Hypothalamus (tissue), 51 donors: ENCODE measurements around the gene CCS.
A peak's percentile ranks its signal among the peaks of the same experiment; 100 is the strongest.
"Not testable (repeated sequence)": the region's sequence is repeated elsewhere in the genome, so short reads cannot be mapped to it uniquely, and the experiment has no call there.

Source experiments
- DNase-seq, 51 donors: peaks; one replicate each; lab custom pipeline; 2025; lab: John Stamatoyannopoulos, UW

The CCS gene

DNA sequence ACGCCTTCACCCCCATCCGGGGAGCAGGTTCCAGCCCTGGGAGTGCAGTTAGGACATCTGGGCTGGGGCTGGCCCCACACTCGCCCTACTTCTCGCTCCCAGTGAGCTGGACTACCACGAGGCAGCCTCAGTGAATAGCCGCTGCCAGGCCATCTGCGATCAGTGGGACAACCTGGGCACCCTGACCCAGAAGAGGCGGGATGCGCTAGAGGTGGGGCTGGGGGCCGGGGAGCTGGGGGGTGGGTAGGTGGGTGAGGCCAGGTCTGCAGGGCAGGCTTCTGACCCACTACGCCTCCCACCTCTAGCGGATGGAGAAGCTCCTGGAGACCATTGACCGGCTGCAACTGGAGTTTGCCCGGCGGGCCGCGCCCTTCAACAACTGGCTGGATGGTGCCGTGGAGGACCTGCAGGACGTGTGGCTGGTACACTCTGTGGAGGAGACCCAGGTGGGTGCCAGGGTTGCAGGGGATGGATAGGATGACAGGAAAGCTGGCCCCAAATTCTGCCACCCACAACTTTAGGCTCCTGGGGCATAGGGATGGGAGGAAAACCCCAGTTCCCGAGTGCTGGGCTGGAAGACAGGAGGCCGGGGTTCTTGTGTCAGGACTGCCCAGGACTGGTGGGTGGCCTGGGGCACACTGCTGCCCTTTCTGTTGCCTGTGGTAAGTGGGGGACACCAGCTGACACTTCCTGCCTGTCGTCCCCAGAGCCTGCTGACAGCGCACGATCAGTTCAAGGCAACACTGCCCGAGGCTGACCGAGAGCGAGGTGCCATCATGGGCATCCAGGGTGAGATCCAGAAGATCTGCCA lies 32.9 kb upstream of the CCS start:
- DNase-seq: no peak

DNA sequence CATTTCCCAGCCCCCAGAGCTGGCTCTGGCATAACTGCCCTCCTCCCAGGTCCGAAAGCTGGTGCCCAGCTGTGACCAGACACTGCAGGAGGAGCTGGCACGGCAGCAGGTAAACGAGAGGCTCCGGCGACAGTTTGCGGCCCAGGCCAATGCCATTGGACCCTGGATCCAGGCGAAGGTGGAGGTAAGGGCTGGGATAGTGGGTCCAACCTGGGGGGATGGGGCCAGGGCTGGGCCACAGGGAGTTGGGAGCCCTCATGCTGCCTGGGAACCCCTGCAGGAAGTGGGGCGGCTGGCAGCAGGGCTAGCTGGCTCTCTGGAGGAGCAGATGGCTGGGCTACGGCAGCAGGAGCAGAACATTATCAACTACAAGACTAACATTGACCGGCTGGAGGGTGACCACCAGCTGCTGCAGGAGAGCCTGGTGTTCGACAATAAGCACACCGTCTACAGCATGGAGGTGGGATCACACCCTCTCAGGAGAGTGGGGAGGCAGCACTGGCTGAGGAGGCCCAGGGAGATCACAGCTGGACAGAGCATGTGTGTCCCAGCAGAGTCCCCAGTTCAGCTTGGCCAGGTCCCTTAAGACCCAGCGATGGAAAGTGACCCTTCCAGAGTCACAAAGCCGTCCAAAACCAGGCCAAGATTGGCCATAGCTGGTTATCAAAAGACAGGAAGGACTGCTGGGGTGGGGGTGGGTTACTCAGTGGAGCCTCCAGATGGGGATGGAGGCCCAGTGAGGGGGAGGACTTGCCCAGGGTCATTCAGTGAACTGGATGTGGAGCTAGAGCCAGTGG lies 31.6 kb upstream of the CCS start:
- DNase-seq: no peak

DNA sequence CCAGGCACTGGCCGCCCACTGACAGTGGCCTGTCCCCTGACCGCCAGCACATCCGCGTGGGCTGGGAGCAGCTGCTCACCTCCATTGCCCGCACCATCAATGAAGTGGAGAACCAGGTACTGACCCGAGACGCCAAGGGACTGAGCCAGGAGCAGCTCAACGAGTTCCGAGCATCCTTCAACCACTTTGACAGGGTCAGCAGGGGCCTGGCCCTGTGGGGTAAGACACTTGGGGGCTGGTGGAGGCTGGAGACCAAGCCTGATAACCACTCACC lies 31.1 kb upstream of the CCS start:
- no peak for DNase-seq

DNA sequence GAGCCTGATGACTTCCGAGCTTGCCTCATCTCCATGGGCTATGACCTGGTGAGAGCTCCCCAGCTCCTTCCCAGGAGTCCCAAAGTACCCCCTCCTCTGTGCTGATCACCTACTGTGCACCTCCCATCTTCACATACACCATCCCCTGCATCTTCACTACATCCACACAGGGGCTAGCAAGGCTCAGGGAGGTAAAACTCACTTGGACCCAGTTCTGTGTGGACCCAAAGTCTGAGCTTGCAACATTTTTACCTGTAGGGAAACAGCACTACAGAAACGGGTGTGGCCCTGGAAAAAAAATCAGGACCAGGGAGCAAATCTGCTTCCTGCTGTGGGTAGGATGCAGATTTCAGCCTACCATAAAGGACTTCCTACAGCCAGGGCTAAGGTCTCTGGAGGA lies 30.7 kb upstream of the CCS start:
- DNase-seq: no peak

DNA sequence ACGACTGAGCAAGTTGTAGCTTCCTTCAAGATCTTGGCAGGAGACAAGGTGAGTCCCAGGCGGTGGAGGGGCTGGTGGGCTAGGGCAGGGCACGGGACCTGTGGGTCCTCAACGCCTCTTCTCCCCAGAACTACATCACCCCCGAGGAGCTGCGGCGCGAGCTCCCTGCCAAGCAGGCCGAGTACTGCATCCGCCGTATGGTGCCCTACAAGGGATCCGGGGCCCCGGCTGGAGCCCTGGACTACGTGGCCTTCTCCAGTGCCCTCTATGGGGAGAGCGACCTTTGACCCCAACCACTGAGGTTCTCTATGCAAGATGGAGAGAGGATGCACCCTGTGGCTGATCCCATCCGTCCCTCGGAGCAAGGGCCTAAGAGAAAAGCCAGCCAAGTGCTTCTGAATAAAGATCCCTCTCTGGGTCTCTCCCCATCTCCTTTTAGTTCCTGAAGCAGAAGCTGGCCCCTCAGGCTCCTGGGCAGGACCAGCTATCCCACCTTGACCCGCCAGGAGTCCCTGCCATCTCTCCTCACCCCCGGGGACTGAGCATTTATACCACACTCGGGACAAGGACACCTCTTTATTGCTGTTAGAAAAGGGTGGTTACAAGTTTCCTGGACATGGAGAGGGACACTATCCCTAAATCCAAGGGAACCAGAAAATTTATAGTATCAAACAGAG lies 29.9 kb upstream of the CCS start:
- DNase-seq: no peak

DNA sequence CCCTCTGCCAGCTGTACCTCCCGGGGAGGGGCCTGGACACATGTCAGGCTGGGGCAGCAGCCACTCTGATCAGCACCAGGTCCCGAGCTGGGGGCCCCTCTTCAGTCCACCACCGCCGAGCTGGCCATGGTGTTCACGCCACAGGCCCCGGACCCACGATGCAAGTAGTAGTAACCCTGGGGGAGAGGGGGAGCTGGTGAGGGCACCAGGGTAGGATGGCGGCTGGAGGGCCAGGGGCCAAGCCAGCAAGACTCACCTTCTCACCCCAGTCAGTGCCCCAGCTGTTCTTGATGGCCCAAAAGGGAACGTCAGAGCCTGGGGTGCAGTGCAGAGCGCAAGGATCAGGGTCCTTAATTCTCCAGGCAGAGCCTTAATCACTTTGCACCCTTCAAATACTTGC lies 29.2 kb upstream of the CCS start:
- no peak for DNase-seq

DNA sequence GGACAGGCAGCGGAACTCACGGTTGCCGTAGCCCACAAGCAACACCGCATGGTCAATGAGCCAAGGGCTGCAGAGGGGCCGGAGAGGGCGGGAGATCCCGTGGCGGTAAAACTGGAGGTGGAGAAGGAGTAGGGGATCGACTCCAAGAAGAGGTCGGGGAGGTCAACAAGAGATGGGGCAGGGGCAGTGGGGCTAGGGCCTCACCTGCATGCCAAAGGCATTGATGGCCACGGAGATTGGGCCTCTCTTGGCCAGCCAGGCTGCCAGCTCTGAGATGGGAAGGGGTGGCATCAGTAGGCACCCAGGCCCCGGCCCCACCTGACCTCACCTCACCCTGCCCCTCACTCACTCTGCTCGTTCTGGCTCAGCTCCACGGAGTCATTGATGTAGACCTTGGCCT lies 28.4 kb upstream of the CCS start:
- DNase-seq: no peak

DNA sequence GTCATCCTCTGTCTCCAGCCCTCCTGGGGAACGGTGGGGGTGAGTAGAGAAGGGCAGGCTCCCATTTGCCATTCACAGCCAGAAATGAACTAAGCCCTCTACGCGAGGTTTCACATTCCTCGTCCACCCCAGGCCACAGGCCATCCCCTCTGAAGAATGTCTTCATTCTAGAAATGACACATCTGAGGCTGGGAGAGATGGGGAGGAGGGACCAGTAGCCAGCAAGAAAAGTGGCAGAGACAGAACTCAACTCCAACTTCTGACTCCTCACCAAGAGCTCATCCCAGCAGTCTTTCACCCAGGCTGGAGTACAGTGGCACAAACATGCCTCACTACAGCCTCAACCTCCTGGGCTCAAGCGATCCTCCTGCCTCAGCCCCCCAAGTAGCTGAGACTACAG lies 28.0 kb upstream of the CCS start:
- no peak for DNase-seq

DNA sequence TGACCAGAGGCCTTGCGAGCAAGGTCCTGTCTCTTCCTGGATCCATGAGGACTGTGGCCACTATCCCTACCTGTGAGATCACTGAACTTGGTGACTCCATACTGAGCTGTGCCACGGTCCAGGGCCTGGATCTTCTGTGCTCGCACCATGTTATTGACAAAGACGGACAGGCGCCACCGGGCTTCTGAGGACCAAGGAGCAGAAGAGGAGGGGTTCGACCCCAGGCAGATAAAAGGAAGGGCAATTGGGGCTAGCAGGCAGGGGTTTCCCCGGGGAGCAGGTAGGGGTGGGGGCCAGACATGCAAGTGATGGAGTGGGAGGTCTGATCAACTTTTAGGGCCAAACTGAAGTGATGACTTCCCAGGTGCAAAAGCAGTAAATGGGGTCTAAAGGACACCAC lies 26.8 kb upstream of the CCS start:
- no peak for DNase-seq

DNA sequence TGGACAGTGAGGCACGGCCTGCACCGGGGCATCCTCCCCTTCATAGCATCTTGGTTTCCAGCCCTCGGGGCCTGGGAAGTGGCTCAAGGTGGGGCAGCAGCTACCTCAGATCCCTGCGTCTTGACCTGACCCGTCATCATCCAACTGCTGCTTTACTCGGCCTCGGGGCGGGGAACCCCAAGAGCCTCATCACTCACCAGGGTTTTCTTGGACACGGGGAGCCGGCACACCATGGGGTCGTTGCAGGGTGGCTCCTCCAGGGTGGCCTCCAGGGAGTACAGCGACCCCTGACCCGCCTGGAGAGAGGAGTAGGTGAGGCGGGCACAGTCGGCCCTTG lies 25.2 kb upstream of the CCS start:
- DNase-seq: no peak

DNA sequence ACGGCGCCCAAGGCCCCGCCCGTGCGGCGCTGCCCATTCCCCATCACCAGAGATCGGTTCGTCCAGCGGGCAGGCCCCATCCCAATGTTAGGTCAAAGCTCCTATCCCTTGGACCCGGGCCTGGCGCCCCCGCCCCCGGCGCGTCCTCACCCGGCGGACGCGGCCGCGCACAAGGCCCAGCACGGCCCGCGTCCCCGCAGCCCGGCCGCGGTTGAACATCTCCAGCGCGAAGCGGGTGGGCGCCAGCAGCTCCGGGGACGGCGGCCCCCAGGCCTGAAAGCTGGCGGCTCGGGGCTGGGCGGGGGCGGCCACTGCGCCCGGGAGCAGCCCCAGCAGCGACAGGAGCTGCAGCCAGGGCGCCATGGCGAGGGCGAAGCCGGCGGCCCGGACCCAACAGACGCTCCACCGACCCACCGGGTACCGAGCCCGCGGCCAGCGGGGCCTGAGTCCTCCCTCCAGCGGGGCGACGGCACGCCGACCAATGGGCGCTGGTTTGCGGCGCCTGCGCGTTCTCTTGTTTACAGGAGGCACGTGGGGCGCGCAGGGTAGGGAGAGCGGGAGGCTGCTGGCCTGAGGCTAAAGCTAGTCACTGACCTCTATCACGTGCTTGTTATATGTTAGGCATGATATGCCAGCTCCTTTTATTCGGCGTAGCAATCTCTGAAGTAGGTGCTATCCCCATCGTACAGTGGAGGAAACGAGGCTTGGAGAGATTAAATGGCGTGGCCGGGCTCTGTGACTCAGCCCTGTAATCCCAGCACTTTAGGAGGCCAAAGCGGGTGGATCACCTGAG lies 24.7 kb upstream of the CCS start, which contains the start of gene CTSF:
Gene CTSF, minus strand, starts transcription at position 483 of the 793 bp plus-strand sequence. Its CDS starts 120 bp downstream, at position 363.
- peak; percentile 34 to 96 (median 87) for DNase-seq

DNA sequence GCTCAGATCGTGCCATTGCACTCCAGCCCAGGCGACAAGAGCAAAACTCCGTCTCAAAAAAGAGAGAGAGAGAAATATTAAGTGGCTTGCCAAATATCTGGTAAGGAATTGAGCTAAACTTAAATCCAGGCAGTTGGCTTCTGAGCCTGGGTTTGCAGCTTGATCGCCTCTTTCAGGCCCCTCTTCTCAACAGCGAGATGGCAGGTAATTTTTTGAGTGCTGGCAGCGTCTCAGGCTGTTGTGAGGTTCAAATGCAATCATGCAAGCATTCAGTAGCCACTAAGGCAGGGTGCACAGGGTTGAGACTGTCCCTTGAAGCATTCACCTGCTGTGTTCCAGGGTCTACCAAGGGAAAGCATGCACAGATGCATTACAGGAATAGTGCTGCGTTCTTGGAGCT lies 23.9 kb upstream of the CCS start:
- no peak for DNase-seq

DNA sequence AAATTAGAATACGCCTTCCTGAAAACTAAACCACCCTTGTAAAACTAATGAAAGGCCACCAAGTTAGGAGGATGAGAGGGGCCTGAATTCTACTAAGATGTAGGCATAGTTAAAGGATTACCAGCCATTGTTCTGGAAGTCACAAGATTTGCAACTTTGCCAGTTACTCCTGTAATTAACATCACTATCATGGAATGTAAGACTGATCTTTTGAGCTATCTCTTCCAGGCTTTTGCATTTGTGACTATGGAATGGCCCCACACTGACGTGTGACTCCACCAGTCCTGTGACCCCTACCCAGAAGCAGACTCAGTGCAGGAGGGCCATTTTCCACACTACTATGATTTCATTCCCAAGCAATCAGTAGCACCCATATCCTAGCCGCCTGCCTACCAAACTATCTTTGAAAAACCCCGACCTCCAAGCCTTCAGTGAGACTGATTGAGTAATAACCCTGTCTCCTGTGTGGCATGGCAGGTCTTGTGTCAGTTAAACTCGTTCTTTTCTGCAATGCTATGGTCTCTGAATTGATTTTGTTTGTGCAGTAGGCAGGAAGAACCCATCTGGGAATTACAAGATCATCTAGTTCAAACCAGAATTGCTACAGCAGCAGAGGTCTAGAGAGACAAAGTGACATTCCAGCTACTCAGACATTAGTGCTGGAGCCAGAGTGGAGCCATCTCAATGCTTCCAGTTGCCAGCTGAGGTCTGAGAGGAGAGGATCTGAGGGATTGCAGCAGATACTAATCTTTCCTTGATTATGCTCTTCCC lies 22.7 kb upstream of the CCS start:
- DNase-seq: no peak

DNA sequence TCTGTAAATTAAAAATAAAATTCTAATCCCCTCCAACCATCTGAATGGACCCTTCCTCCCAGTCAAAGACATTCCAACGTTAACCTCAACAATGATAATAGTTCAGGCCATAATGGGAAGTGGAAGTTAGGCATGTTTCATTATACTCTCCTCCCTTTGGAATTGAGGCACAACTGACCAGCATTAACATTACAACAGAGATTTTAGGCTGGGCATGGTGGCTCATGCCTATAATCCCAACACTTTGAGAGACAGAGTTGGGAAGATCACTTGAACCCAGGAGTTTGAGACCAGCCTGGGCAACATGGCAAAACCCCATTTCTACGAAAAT lies 22.2 kb upstream of the CCS start:
- DNase-seq: no peak

DNA sequence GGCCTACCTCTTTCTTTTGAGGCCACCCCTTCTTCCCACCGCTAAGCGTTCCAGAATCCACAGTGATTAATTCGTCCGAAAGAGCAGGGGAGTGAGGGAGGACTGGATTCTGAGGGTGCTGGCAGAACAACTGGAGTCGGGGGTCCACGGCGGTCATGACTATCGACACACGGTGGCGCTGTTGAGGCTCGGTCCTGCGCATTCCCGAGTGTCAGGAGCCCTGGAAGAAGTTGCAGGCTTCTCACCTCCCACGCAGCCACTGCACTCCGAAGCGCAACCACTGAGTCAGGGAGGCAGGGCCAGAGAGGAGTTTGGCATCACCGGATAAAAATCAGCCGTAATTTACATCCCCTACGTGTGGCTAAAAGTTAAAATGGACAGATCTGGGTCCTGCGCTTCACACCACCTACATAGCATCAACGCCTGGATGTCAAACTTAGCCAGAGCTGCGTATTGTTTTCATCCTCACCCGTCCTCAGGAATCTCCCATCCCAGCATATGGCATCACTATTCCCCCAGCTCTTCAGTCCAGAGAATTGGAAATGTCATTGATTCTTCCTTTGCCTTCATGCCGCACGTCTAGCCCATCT lies 13.9 kb upstream of the CCS start:
- peak in 47 of 51 donors; percentile 10 to 81 (median 41) for DNase-seq

DNA sequence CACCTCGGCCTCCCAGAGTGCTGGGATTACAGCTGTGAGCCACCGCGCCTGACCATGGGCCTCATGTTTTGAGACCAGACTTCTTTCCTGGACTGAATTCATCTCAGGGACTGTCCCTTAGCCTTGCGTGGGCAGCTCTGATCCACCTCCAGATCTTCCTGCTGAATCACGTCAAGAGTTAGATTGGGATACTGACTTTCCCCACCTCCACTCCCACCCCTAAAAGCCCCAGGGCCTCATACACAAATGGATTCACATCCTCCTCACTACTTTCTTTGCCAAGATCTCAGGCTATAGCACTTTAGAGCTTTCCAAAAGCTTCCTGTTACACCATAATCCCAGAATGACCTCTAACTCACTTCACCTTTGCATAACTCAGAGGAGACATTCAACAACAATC lies 12.2 kb upstream of the CCS start:
- no peak for DNase-seq

DNA sequence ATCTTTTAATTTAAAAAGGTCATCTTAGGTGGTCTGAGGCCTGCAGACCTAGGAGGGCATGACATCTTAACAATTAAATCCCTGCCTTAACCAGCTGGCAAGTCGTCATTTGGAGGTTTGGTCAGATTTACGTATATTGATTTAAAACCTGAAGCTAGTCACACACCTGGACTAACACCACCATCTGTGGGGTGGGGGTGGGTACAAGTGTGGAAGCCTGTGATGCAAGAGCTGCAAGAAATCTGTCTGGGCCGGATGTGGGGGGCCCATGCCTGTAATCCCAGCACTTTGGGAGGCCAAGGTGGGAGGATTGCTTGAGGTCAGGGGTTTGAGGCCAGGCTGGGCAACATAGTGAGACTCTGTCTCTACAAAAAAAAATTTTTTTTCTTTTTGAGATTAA lies 11.7 kb upstream of the CCS start:
- no peak for DNase-seq

DNA sequence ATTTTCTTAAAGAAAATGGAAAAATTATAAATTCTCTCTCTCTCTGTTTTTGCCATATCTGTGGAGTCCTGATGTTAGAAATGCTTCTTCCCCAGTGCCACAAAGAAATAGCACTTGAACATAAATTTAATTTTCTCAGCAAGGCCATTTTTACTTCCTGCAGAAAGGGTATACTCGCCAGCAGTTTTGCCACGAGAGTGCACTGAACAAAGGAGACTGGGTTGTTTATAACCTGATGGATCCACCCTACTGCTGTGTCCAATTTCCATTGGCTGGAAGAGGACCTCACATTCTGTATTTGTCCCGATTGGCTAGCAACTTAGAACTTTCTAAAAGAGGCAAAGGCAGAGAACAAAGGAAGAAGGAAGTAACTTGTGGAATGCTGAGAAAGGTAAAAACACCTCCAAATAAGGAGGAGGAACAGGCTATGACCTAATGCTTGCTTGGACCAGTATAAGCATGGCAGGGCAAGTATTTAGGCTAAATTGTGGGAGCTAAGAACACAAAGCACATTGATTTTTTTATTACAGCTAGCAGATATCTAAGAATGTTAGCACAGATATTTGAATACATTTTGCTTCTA lies 10.3 kb upstream of the CCS start:
- DNase-seq: not testable (repeated sequence)

DNA sequence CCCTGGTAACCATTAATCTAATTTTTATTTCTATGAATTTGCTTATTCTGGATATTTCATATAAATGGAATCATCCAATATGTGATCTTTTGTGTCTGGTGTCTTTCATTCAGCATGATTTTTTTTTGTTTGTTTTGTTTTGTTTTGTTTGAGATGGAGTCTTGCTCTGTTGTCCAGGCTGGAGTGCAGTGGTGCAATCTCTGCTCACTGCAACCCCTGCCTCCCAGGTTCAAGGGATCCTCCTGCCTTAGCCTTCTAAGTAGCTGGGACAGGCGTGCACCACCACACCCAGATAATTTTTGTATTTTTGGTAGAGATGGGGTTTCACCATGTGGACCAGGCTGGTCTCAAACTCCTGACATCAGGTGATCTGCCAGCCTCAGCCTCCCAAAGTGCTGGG lies 7.5 kb upstream of the CCS start:
- not testable (repeated sequence) for DNase-seq

DNA sequence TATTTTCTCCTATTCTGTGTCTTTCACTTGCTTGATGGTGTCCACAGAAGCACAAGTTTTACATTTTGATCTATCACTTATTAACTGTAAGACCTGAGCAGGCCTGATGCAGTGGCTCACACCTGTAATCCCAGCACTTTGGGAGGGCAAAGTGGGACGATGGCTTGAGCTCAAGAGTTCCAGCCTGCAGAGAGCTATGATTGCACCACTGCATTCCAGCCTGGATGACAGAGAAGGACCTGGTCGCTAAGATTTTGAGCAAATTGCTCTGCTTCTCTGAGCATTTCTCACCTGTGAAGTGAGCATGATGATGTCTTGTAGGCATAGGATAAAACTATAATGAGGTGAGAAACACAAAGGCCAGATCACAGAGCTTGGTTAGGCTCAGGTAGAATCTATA lies 6.8 kb upstream of the CCS start:
- DNase-seq: no peak
